Measurements from ENCODE around the gene RNF135.

DNA sequence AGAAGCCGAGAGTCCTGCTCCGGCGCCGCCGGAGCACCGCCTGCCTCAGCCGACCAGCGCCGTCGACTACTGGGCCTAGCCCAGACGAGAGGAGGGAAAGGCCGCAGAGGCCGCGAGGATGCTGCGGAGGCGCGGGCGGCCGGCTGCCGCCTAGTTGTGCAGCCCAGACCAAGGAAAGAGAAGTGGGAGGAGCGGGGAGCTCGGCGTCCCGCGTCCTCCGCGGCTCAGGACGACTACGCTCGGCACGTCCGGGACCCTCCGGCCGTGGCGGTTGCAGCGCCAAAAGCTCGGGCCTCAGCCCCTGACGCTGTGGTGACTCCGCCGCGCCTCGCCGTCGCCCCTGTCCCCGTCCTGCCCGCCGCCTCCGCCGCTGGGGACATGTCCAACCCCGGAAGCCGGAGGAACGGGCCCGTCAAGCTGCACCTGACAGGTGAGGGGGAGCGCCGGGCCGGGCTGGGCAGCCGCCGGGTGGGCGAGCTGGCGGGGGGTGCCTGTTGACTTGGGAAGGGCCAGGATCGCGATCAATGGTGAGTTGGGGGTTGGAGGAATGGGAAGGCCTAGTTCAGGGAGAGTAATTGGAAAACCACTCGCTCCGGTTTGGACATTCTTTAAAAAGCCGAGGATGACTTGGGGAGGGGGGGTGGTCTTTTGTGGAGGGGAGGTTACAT is 37.7 kb downstream of the RNF135 start:
- TF ChIP-seq EZH2 (IDR thresholded peaks at IDR 0.05; ENCODE audit: borderline replicate concordance, insufficient read depth, low read length, poor library complexity, severe bottlenecking) (no peak), POLR2AphosphoS5 (IDR thresholded peaks at IDR 0.05) (no peak)
- TF ChIP-seq, protein P1, sequence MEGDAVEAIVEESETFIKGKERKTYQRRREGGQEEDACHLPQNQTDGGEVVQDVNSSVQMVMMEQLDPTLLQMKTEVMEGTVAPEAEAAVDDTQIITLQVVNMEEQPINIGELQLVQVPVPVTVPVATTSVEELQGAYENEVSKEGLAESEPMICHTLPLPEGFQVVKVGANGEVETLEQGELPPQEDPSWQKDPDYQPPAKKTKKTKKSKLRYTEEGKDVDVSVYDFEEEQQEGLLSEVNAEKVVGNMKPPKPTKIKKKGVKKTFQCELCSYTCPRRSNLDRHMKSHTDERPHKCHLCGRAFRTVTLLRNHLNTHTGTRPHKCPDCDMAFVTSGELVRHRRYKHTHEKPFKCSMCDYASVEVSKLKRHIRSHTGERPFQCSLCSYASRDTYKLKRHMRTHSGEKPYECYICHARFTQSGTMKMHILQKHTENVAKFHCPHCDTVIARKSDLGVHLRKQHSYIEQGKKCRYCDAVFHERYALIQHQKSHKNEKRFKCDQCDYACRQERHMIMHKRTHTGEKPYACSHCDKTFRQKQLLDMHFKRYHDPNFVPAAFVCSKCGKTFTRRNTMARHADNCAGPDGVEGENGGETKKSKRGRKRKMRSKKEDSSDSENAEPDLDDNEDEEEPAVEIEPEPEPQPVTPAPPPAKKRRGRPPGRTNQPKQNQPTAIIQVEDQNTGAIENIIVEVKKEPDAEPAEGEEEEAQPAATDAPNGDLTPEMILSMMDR (IDR thresholded peaks at IDR 0.05; ENCODE audit: poor library complexity, severe bottlenecking): no peak
